ENCODE measurements around the gene BANK1.

Gene BANK1

DNA sequence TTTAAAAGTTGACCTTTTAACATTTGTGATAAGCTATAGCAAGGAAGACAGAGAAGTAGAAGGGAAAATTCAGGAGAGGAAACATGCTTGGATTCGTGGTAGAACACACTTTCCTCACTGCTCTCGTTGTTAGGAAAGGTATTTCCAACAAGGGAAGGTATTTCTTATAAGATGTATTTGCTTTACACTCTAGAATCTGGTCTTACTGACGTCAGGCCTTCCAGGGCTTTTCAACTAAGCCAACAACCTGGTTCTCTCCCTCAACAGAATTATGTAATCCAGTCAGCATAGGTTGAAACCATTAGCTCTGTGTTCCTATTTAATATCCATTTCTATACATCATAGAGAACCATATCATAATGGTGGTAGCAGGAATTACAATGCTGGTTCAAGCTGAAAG, 312.8 kb downstream of the BANK1 start:
- no peak for DNase-seq (ENCODE audit: low spot score)
- TF ChIP-seq, protein P1, sequence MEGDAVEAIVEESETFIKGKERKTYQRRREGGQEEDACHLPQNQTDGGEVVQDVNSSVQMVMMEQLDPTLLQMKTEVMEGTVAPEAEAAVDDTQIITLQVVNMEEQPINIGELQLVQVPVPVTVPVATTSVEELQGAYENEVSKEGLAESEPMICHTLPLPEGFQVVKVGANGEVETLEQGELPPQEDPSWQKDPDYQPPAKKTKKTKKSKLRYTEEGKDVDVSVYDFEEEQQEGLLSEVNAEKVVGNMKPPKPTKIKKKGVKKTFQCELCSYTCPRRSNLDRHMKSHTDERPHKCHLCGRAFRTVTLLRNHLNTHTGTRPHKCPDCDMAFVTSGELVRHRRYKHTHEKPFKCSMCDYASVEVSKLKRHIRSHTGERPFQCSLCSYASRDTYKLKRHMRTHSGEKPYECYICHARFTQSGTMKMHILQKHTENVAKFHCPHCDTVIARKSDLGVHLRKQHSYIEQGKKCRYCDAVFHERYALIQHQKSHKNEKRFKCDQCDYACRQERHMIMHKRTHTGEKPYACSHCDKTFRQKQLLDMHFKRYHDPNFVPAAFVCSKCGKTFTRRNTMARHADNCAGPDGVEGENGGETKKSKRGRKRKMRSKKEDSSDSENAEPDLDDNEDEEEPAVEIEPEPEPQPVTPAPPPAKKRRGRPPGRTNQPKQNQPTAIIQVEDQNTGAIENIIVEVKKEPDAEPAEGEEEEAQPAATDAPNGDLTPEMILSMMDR (IDR thresholded peaks at IDR 0.05) = no peak
- Histone ChIP-seq H3K4me3 (no peak overlapping the region), H3K27ac (no peak overlapping the region)

DNA sequence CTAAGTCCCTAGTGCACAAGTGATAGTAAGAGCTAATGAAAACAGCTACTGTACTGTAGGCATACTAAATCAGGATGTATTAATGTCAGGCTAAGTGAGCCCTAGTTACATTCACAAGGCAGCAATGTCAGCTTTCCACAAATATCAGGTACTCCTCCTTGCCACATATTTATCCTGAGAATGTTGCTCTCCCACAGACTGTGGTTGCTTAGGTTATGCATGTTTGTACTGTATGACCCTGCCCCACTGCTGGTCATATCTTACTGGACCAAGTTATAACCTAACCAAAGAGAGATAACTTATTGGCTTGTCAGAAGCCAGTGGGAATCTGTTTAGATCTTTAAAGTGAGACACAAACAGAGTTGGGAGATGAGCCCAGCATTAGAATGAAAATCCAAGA, 313.7 kb downstream of the BANK1 start:
- no peak for DNase-seq (ENCODE audit: low spot score)
- Histone ChIP-seq H3K27ac (no peak overlapping the region), H3K4me3 (no peak overlapping the region)
- TF ChIP-seq, protein P1 (IDR thresholded peaks at IDR 0.05) = no peak

DNA sequence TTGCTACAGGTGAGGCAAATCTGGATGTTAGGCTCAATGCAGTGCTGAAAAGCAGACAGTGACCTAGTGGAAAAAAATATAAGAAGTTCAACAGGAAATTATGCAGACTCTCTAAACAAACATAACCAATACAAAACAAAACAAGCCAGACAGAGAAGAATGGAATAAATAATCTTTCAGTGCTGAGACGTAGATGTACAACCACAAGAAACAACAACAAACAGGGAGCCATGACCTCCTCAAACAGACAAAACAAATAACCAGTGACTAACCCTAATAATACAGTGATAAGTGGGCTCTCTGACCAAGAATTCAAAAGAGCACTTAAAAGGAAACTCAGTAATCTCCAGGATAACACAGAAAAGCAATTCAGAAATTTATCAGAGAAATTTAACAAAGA, 315.5 kb downstream of the BANK1 start:
- TF ChIP-seq, protein P1 (IDR thresholded peaks at IDR 0.05) = no peak
- no peak for DNase-seq (ENCODE audit: low spot score)
- Histone ChIP-seq H3K27ac (no peak overlapping the region), H3K4me3 (no peak overlapping the region)

DNA sequence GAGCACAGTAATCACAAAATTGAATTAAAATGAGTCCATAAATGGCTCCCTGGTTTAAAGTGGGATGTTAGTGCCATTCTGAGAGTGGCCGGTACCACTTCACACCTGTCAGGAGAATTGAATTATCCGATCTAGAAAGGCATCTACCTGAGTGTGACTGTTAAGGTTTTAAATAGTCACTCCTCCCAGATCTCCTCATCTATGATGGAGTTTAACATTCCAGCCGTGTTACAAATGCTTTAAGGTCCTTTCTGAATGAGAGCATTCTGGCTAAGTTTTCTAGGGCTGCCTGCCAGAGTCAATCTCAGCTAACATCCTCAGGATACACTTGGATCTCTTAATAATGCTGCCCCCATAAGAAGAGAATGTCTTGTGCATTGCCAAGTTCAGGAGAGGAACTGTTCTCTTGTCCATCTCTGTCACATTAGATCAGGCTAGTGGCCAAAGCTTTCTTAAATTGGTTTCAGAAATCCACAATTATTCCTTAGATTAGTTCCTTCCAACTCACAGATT, 323.6 kb downstream of the BANK1 start:
- DNase-seq (ENCODE audit: low spot score) = no peak
- no peak overlapping the region for H3K27ac ChIP-seq
- H3K4me3 ChIP-seq = no peak overlapping the region
- TF ChIP-seq, protein P1 (IDR thresholded peaks at IDR 0.05) = no peak

DNA sequence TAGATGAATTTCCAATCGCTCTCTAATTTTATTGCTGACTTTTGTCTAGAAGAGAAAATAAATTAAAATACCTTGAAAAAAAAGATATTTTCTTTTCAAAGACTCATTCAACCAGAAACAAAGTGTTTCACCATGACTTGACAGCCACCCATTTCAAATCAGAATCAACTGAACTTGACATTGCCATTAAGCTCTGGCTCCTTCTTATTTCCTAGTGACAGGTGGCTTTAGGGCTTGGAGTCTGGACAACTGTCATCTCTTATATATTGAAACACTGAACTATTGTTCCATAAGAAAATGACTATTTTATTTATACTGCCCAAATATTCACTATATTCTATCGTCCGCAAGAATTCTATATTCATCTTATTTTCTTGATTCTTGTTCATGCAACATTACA, 325.6 kb downstream of the BANK1 start:
- H3K4me3 ChIP-seq = no peak overlapping the region
- TF ChIP-seq, protein P1 (IDR thresholded peaks at IDR 0.05) = no peak
- no peak overlapping the region for H3K27ac ChIP-seq
- no peak for DNase-seq (ENCODE audit: low spot score)

DNA sequence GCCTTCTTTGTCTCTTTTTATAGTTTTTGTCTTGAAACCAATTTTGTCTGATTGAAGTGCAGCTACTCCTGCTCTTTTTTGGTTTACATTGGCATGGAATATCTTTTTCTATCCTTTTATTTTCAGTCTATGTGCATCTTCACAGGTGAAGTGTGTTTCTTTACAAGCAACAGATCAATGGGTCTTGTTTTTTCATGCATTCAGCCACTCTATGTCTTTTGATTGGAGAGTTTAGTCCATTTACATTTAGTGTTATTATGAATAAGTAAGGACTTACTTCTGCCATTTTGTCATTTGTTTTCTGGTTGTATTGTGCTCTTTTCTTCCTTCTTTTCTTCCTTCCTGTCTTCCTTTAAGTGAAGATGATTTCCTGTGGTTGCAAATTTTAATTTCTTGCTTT, 330.3 kb downstream of the BANK1 start:
- TF ChIP-seq, protein P1 (IDR thresholded peaks at IDR 0.05) = no peak
- no peak for DNase-seq (ENCODE audit: low spot score)
- Histone ChIP-seq H3K27ac (no peak overlapping the region), H3K4me3 (no peak overlapping the region)

All from coronary artery (tissue), 2 donors.